Thyroid gland (tissue), 4 donors: ENCODE data around the gene KLF14.
"Not testable (repeated sequence)": the region's sequence is repeated elsewhere in the genome, so short reads cannot be mapped to it uniquely, and the experiment has no call there.

Experiments used
- POLR2A ChIP-seq, 2 donors: fragments of 450-650 bp; IDR thresholded peaks; one replicate each; pipeline ENCODE4 v1.6.1; 2017; ENCODE audit warnings: antibody characterized with exemption in 2 of 2, mild to moderate bottlenecking in 2 of 2, moderate library complexity in 1 of 2
- TF ChIP-seq, protein P1 (sequence below), 6 experiments: fragments of 200-600 bp in 3 of 6; fragments of 450-650 bp in 3 of 6; sonication (generic) in 3 of 6; IDR thresholded peaks; one replicate each; pipeline ENCODE4 v1.5.1; 2016 to 2019; ENCODE audit warnings: antibody characterized with exemption in 6 of 6, mild to moderate bottlenecking in 2 of 6, inconsistent platforms in 1 of 6, moderate library complexity in 1 of 6

DNA sequence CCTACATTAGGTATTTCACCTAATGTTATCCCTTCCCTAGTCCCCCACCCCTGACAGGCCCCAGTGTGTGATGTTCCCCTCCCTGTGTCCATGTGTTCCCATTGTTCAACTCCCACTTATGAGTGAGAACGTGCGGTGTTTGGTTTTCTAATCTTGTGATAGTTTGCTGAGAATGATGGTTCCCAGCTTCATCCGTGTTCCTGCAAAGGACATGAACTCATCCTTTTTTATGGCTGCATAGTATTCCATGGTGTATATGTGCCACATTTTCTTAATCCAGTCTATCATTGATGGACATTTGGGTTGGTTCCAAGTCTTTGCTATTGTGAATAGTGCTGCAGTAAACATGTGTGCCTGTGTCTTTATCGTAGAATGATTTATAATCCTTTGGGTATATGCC is 30.6 kb upstream of the KLF14 start:
- TF ChIP-seq, protein P1, sequence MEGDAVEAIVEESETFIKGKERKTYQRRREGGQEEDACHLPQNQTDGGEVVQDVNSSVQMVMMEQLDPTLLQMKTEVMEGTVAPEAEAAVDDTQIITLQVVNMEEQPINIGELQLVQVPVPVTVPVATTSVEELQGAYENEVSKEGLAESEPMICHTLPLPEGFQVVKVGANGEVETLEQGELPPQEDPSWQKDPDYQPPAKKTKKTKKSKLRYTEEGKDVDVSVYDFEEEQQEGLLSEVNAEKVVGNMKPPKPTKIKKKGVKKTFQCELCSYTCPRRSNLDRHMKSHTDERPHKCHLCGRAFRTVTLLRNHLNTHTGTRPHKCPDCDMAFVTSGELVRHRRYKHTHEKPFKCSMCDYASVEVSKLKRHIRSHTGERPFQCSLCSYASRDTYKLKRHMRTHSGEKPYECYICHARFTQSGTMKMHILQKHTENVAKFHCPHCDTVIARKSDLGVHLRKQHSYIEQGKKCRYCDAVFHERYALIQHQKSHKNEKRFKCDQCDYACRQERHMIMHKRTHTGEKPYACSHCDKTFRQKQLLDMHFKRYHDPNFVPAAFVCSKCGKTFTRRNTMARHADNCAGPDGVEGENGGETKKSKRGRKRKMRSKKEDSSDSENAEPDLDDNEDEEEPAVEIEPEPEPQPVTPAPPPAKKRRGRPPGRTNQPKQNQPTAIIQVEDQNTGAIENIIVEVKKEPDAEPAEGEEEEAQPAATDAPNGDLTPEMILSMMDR (IDR thresholded peaks at IDR 0.05), result not testable (repeated sequence)
- TF ChIP-seq POLR2A (IDR thresholded peaks at IDR 0.05), result not testable (repeated sequence)
